Activated T-cell treated with anti-CD3 and anti-CD28 coated beads for 1 hour (primary cell): ENCODE measurements around the gene IQCE.
"Not testable (repeated sequence)": the region's sequence is repeated elsewhere in the genome, so short reads cannot be mapped to it uniquely, and the experiment has no call there.

Source experiments
- DNase-seq: peaks from one replicate; pipeline ENCODE4 v3.0.0-alpha.2; 2020; ENCODE audit warnings: low read depth

The IQCE gene

DNA sequence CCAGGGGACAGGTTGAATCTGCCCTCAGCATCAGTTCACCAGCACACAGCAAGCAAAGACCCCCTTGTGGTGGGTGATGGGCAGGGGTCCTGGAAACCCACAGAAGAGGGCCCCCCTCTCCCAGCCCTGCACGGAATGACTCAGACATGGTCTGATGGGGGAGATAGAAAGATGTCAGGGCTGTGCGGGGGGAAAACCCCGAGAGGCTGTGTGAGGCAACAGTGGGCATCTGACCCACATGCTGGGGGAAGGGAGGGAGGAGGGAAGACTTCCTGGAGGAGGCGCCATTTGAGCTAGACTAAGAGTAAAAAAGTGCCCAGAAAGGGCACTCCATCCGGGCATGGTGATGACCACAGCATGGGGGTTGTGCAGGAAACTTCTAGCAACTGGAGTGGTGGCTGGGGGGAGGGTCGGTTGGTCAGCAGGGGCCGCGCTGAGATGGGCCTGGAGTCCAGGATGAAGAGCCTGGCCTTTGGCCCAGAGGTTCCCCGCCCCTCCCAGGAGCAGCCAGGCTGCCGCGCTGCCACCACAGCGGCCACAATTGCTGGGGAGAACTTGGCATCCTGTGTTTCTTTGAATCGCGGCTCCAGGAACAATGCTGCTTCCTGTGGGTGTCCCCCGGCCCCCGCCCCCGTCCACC lies 36.7 kb upstream of the IQCE start:
- peak; percentile 56 for DNase-seq

DNA sequence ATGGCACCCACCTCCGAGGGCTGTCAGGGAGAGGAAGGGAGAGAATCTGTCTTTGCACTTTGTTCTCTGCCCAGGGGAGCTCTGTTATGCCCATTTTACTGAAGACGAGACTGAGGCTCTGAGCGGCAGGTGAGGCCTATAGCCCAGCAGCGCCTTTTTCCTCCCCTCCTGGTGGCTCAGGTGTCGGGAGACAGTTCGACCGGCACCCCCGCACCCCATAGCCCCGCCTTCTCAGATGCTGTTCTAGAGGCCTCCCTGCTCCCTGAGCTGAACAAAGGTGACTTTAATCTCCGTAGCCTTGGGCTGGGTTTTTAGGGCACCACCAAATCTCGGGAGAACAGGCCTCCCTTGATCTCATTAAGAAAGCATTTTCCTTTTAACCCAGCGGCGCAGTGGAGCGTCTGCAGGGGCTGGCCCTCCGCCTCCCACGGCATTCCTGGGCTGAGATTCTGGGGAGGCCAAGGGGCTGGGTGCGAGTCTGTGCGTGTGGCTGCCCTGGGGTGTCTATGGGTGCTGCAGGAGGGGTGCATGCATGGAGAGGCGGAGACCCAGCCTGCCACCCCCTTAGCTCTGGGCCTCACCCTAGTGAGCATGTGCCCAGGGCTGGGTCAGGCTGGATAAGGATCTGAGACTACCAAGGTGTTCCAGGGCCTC lies 35.9 kb upstream of the IQCE start:
- no peak for DNase-seq

DNA sequence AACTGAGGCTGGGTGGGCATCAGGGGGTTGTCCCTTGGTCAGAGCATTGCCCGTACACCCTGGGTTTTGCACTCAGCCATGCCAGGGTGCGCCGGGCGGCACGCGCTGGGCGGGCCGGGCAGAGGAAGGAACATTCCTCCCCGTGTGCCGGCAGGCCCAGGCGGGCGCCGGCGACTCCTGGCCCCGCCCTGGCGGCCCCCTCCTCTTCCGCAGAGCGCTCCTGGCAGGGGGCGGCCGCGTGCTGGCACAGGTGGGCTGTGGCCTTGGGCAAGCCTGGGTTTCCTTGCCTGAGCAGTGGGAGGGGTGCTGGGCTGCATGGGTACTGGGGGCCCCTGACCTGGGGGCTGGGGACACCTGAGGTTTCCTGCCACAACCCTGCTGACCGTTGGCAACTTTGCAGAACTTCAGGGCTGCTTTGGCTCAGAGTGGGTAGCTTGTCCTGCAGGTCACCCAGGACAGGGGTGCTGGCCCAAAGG lies 35.3 kb upstream of the IQCE start:
- no peak for DNase-seq

DNA sequence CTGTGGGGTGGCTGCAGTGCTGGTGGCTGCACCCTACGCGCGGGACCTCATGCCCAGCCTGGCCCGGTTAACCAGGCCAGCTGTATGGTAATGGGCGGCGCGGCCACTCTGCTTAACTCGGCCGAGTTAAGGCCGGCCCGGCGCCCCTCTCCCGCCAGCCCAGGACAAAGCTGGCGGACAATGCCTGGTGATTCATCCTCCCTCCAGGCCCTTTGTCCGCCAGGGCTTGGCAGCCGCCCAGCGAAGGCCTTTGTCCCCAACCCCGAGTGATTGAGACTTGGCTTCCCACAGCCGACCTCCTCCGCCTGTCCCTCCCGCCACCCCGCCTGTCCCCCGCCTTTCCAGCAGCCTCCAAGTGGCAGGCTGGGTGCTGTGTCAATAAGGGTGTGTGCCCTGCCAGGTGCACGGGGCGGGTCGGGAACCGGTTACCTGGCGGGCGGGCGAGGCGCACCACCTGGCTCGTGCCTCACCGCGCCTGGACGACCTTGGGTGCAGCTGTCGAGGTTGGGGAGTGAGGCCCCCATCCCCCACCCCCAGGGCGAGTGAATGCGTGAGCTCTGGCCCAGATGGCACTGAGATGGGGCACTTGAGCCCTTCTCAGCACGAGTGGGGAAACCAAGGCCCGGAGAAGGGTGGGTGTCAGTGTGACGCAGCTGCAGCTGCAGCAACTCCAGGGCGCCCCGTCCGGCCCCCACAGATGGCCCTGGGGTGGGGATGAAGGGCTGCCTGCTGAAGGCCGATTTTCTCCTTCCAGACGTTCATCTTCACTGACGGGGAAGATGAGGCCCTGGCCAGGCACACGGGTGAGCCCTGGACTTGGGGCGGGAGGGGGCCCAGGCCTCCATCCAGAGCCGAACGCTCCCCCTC lies 34.6 kb upstream of the IQCE start:
- no peak for DNase-seq

DNA sequence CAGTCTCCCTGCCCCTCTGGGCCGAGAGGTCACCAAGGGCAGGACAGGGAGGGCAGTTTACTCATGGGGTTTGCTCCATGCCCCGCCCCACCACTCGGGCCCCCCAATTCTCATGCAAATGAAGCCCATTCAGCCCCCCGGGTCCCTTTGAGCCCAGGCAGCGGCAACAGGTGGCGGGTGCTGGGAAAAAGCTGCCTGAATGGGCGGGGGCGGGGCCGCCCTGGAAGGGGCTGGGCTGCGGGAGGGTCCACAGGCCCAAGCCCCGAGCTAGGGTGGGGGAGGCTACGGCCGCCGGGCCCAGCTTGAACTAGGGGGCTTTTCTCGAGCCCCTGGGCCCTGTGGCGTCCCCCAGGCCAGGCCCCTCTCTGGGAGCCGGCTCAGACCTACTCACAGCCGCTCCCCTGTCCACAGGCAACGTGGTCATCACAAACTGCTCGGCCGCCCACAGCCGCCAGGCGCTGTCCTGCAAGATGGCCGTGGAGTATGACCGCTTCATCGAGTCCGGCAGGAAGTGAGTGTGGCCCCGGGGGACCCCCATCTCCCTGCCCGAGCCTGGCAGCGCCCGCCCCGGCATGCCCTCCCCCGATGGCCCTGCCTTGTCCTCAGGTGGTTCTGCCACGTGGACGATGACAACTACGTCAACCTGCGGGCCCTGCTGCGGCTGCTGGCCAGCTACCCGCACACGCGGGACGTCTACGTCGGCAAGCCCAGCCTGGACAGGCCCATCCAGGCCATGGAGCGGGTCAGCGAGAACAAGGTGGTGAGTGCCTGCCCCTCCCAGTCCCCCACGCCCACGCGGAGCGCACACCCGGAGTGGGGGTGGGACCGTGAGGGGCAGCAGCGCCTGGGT lies 33.7 kb upstream of the IQCE start:
- DNase-seq = no peak

DNA sequence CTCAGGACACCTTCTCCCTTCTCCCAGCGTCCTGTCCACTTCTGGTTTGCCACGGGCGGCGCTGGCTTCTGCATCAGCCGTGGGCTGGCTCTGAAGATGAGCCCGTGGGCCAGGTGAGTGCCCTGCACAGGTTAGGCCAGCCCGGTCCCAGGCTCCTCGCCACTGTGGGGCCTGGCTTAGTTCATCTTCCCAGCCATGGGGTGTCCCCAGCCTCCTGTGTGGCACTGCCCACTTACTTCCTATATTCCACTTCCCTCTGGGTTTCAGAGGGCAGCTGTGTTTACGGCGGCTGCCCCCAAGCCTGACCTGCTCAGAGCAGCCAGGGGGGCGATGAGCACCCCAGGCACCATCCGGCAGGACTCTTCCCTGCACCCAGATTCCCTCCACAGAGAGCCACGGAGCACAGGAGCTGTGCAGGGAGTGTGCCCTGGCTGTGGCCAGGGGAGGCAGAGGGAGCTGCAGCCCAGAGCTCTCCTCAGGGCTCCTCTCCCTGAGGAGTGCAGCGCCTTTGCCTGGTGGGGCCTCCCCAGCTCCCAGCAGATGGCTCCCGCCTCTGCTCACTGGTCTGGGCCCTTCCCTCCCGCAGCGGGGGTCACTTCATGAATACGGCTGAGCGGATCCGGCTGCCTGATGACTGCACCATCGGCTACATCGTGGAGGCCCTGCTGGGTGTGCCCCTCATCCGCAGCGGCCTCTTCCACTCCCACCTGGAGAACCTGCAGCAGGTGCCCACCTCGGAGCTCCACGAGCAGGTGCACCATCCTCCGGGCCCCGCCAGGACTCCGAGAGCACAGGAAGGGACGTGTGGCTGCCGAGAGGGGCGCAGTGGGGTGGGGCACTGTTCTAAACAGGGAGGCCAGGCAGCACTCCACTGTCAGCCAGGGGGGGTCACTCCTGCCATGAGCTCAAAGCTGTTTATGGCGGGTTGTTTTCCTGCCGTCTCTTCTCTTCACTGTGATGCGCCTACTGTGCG lies 32.8 kb upstream of the IQCE start:
- no peak for DNase-seq

DNA sequence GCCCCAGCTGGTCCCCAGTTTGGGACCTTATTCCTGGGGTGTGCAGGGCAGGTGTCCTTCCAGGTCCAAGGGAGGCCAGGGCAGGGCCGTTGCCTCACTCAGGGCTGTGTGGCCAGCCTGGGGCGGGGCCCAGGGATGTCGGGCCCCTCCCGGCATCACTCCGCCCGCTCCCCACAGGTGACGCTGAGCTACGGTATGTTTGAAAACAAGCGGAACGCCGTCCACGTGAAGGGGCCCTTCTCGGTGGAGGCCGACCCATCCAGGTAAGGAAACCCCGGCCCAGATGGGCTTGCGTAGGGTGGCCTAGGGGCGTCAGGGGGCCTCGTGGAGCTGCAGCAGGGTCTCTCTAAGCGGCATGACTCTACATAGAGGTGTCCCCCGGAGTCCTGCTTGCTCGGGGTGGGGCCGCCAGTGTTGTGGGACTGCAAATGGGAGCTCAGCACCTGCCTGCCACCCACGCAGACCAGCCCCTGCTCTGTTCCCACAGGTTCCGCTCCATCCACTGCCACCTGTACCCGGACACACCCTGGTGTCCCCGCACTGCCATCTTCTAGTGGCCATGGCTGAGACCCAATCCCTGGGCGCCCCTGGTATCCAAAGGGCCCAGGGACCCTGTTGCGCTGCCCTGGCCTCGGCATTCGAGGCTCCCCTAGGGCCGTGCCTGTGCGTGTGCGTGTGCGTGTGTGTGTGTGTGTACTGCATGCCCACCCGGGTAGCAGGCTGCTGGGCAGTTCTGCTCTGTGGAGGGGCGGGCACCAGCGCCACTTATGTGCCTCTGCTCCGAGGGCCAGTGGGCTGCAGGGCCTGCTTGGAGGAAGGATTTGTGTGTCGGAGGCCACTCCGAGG lies 31.9 kb upstream of the IQCE start:
- no peak for DNase-seq

DNA sequence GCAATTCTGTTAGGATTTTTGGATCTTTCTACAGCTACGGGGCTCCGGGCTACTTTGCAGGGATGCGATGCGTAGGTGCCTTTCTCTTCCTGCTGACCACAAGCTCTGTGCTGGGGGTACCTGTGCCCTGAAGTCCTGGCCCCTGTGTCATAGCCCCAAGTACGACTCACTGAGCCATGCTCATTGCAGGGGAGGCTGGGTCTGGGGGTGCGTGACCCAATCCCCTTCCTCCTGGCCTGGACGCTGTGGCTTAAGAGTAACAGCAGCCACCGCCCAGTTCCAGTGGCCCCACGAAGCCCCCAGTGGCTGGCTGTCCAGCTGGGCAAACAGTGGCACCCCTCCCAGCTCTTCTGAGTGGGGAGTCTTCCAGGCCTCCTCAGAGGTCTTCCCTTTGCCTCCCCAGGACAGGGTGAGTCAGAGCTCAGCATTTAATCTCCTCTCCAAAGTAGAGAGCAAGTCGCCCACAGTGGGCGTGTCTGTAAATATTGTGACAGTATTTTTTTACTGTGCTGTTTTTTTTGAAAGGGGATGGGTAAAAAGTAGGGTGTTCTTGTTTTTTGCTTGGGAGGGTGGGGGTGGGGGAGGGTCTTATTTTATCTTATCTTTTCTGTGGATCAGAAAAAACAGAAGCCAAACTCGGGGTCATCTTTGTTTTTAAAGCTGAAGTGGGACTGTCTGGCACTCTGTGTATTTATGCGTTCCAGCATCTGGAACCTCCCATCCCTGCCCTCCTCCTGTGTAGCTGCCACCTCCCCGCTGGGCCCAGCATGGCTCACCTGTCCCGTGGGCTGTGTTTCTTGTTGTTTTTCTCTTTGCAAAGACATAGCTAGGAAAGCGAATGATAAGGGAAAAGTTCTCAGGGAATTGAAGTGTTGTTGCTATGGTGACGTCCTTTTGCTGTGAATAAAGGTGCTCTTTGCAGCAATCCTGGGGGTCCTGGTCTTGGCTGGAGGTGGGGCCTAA lies 31.0 kb upstream of the IQCE start:
- peak; percentile 48 for DNase-seq

DNA sequence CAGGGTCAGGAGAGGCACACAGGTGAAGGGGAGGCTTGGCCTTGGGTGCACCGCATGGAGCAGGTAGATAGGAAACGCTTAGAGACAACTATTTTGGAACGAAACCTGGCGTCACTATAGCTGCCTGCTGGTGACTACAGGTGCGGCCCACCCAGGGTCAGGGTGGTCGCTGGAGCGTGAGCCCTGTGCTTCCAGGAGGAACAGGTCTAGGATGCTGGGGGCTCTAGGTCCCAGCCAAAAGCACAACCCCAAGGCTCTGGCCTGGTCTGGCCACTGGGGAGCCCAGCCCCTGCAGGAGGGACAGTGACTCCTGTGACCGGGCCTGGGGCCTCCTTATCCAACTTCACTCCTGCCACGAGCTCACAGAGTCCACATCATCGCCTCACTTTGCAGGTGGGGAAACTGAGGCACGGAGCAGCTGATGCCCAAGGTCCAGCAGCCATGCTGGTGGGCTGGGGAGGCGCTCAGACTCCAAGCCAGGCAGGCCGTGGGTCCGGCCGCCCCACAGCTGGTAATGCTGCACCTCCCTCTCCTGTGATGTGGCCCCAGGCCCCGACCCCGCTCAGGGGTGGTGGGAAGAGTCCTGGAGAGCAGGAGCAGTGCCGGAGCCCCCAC lies 30.2 kb upstream of the IQCE start:
- no peak for DNase-seq

DNA sequence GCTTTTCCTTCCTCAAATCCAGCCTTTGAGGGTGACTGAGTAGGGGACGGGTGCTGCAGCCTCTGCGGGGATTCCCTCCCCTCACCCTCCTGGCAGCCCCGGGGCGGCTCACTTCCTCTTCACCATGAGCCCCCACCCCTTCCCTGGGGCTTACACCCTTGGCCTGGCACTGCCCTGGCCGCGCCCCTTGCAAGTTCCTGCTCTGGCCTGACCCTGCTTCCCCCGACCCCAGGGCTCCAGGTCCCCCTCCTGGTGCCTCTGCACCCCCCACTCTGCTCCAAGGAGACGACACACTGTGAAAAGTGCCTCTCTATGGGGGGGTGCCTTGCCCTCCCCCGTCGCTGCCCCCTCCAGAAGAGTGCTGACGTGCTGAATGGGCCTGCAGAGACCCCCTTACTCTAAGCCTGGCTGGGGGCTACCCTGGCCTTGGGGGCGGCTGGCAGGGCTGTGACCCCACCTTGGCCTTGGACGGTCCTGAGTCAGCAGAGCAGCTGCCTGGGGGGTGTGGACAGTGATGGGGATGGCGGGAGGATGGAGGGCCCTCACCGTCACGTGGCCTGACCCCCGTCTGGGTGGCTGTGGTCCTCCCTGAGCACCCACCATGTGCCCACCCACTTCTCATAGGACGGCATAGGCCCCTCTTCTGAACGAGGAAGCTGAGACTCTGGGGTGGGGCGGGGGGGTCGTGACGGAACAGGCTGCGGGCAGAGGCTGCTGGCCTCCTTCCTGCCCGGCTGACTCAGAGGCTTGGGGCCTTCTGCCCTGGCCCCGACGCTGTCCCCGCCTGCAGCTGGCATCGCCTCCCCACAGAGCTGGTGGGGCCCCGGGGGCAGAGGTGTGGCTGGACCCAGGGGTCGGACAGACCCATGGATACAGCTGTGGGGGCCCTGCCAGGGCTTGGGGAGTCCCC lies 29.4 kb upstream of the IQCE start:
- peak; percentile 47 for DNase-seq

DNA sequence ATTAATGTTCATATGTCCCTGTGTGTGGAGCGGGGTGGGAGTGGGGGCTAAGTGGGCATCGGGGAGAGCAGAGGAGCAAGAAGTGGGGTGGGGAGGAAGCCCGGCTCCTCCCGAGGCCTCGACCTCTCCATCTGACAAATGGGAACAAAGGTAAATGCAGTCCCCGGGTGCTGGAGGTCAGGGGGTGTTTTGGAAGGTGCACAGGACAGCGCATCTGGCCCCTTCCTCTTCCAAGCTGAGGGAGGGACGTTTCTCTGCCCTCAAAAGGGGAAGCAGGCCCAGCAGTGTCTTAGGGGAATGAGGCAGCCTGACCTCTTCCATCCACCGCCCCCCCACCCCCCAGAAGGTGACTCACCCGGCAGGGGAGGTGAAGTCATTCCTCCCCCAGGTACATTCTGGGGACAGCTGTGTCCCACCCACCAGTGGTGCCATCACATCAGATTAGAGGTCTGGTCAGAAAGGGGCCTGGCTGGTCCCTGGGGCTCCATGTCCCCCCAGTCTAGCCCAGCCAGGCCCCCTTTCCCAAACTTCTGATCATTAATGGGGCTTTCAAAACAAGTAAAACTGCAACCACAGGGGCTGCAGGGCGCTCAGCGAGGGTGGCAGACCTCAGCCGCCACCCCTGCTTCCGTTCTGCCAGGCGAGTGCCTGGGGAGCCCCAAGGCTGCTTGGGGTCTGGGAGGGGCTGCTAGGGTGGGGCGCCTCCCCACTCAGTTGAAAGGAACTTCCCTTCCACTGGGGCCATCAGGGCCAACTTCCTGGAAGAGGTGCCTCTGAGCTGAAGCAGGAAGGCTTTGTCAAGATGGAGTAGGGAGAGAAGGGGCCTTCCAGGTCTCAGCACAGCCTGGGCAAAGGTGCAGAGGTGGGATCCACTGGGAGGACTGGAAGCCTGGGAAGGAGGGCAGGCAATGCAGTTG lies 28.4 kb upstream of the IQCE start:
- DNase-seq = peak; percentile 65

DNA sequence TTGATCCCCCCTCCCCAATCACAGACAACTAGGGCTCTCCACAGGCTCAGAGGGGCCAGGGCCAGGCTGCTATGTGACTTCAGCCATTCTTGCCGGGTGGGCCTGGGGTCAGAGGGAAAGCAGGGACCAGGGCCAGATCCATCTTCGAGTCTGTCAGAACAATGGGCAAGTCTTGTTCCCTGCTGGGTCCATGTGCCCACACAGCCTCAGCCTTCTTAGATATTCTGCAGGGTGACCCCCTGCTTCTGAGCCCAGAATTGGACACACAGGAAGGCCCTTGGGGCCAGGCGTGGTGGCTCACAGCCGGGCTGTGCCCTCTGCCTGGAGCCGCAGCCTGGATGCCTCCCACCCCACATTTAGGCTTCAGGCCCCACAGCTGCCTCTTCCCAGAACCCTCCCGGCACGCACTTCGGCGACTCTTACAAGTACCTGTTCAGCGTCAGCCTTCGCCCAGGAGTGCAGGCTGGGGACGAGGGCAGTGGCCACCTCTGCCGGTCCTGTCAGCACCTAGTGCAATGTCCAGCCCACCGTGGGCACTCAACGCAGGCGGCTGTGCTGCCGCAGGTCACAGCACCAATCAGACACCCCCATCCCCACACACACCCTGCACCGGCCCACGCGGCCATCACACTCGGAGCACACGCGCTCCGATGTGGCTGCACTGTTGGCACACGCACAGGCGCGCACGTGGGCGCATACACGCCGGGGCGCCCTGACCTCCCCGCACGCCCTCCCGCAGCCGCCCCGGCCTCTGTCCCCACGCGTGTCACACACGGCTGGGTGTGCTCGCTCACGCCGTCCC lies 27.6 kb upstream of the IQCE start:
- DNase-seq = not testable (repeated sequence)

DNA sequence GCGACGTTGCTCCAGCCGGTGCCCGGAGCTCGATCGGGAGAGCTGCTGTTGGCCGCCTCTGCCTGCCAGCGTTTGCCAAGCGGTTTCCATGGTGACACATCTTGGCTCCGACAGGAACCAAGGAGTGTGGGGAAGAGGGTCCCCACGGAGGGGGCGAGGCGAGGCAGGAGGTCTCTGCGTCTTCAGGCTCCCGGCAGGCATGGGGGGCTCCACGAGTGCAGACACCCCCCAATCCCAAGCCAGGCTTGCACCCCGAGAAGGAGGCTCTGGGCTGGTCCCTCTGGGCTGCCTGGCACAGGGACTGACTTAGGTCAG lies 27.0 kb upstream of the IQCE start:
- DNase-seq = not testable (repeated sequence)

DNA sequence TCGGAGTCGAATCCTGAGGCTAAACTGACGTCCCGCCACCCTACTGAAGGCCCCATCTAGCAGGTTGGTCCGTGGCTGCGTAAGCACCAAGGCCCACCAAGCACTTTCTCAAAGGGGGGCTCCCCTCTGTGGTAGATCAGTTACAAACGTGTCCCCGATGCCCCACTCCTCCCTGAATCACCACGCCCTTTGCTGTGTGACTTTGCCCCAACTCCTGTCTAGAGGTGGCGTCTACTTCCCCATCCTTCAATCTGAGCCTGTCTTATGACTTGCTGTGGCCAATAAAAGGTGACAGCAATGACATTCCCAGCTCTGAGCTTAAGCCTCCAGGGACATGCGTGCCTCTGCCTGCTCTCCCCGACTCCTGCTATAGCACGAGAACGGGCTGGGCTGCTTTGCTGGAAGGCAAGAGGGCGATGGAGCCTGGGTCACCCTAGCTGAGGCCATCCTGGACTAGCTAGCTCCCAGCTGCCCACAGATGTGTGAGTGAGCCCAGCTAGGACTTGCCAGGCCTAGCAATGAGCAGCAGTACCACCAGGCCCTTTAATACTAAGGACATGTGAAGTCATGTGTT lies 26.5 kb upstream of the IQCE start:
- not testable (repeated sequence) for DNase-seq

DNA sequence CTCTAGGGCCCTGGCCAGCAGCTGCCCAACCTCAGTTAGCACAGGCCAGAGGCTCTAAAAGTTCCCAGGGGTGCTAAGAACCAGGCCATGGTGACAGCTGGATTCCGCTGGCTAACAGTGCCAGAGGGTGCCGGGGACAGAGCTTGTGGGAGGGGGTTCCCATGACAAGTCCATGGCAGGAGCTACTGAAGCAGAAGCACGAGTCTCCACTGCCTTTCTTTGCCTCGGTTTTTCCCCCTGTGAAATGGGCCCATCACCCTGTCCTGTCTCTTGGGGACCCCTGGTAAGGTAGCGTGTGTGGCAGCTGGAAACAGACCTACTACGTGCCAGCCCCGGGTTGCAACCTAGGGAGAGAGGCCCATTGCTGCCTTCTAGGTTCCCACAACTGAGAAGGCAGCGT lies 26.0 kb upstream of the IQCE start:
- DNase-seq = not testable (repeated sequence)
